Glutamatergic neuron (in vitro differentiated cells): ENCODE data around the gene PTPRT. TPM values are rescaled to one million over a fixed set of nuclear protein-coding genes. Genes with fewer than 3 reads are reported as not detected.

Source experiments
- DNase-seq: peaks from one replicate; pipeline ENCODE4 v3.0.0; 2022
- H3K27ac Mint-ChIP-seq: one replicate; pipeline ENCODE4 v1.8.0; 2020; ENCODE audit warnings: mild to moderate bottlenecking, mixed read lengths, inconsistent platforms; ENCODE audit not compliant: unreplicated experiment
- H3K27me3 Mint-ChIP-seq: one replicate; pipeline ENCODE4 v1.8.0; 2020; ENCODE audit warnings: mild to moderate bottlenecking, moderate library complexity, mixed read lengths, inconsistent platforms; ENCODE audit not compliant: unreplicated experiment
- H3K36me3 Mint-ChIP-seq: one replicate; pipeline ENCODE4 v1.8.0; 2020; ENCODE audit warnings: mild to moderate bottlenecking, mixed read lengths, inconsistent platforms; ENCODE audit not compliant: unreplicated experiment
- H3K4me1 Mint-ChIP-seq: one replicate; pipeline ENCODE4 v1.8.0; 2020; ENCODE audit warnings: mild to moderate bottlenecking, low read depth, mixed read lengths, inconsistent platforms; ENCODE audit not compliant: unreplicated experiment
- H3K4me3 Mint-ChIP-seq: one replicate; pipeline ENCODE4 v1.8.0; 2020; ENCODE audit warnings: mild to moderate bottlenecking, mixed read lengths, inconsistent platforms; ENCODE audit not compliant: unreplicated experiment
- H3K9me3 Mint-ChIP-seq: one replicate; pipeline ENCODE4 v1.8.0; 2020; ENCODE audit warnings: mild to moderate bottlenecking, moderate library complexity, mixed read lengths, inconsistent platforms; ENCODE audit not compliant: unreplicated experiment
- CTCF ChIP-seq: fragments of 200-600 bp; sonication (generic); IDR thresholded peaks from one replicate; pipeline ENCODE4 v1.5.0; 2021; ENCODE audit not compliant: partially characterized antibody, unreplicated experiment
- total RNA-seq: library from RNA; stranded (reverse); fragmentation: NEBNext Ultra II Directional; extraction: Animal tissue kit (Norgen Biotek cat#: 25700); gene quantifications from one replicate; pipeline ENCODE4 v1.2.1, GENCODE V29; 2021; ENCODE audit not compliant: unreplicated experiment

Gene PTPRT
- total RNA-seq, 1 donor from 2014 or later: 1.9 TPM

- H3K4me1 Mint-ChIP-seq: no peaks in the 10 kb centered on the region
- no peak for TF ChIP-seq CTCF
- peaks cover 4% of the 10 kb centered on the region for H3K9me3 Mint-ChIP-seq
- no peak overlapping the region for H3K4me3 Mint-ChIP-seq
- no peaks in the 10 kb centered on the region for H3K36me3 Mint-ChIP-seq
- no peak overlapping the region for H3K27ac Mint-ChIP-seq
- peaks cover 3% of the 10 kb centered on the region for H3K27me3 Mint-ChIP-seq
- no peak for DNase-seq
Measured at GRCh38 chr20:42113236-42113635, 1076.5 kb downstream of the PTPRT start.

GRCh38 chr20:42112161-42112560 lies 1077.5 kb downstream of the PTPRT start:
- no peak for TF ChIP-seq CTCF
- H3K4me1 Mint-ChIP-seq: no peaks in the 10 kb centered on the region
- no peak overlapping the region for H3K4me3 Mint-ChIP-seq
- H3K36me3 Mint-ChIP-seq: no peaks in the 10 kb centered on the region
- no peak for DNase-seq
- H3K9me3 Mint-ChIP-seq: peaks cover 2% of the 10 kb centered on the region
- H3K27ac Mint-ChIP-seq: no peak overlapping the region
- peaks cover 3% of the 10 kb centered on the region for H3K27me3 Mint-ChIP-seq

- Mint-ChIP-seq H3K4me3 (no peak overlapping the region), H3K9me3 (peaks cover 2% of the 10 kb centered on the region), H3K36me3 (no peaks in the 10 kb centered on the region)
Measured at GRCh38 chr20:42111349-42111748, 1078.4 kb downstream of the PTPRT start.

GRCh38 chr20:42110301-42110700 lies 1079.4 kb downstream of the PTPRT start:
- Mint-ChIP-seq H3K27ac (no peak overlapping the region), H3K36me3 (no peaks in the 10 kb centered on the region), H3K27me3 (peaks cover 3% of the 10 kb centered on the region), H3K4me1 (no peaks in the 10 kb centered on the region), H3K4me3 (no peak overlapping the region), H3K9me3 (peaks cover 2% of the 10 kb centered on the region)
- no peak for DNase-seq
- TF ChIP-seq CTCF: no peak

More at GRCh38 chr20:42111349-42111748, 1078.4 kb downstream of the PTPRT start:
- no peak for TF ChIP-seq CTCF
- Mint-ChIP-seq H3K4me1 (no peaks in the 10 kb centered on the region), H3K27me3 (peaks cover 3% of the 10 kb centered on the region), H3K27ac (no peak overlapping the region)
- DNase-seq: no peak

- Mint-ChIP-seq H3K27ac (no peak overlapping the region), H3K27me3 (no peaks in the 10 kb centered on the region), H3K36me3 (no peaks in the 10 kb centered on the region), H3K4me3 (no peak overlapping the region), H3K9me3 (peaks cover 3% of the 10 kb centered on the region), H3K4me1 (peaks cover 1% of the 10 kb centered on the region)
- TF ChIP-seq CTCF: no peak
- no peak for DNase-seq
Measured at GRCh38 chr20:42102000-42102399, 1087.7 kb downstream of the PTPRT start.
